ENCODE results near the gene FAF2.
"Not testable (repeated sequence)": the region's sequence is repeated elsewhere in the genome, so short reads cannot be mapped to it uniquely, and the experiment has no call there.

Gene FAF2, protein sequence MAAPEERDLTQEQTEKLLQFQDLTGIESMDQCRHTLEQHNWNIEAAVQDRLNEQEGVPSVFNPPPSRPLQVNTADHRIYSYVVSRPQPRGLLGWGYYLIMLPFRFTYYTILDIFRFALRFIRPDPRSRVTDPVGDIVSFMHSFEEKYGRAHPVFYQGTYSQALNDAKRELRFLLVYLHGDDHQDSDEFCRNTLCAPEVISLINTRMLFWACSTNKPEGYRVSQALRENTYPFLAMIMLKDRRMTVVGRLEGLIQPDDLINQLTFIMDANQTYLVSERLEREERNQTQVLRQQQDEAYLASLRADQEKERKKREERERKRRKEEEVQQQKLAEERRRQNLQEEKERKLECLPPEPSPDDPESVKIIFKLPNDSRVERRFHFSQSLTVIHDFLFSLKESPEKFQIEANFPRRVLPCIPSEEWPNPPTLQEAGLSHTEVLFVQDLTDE

DNA sequence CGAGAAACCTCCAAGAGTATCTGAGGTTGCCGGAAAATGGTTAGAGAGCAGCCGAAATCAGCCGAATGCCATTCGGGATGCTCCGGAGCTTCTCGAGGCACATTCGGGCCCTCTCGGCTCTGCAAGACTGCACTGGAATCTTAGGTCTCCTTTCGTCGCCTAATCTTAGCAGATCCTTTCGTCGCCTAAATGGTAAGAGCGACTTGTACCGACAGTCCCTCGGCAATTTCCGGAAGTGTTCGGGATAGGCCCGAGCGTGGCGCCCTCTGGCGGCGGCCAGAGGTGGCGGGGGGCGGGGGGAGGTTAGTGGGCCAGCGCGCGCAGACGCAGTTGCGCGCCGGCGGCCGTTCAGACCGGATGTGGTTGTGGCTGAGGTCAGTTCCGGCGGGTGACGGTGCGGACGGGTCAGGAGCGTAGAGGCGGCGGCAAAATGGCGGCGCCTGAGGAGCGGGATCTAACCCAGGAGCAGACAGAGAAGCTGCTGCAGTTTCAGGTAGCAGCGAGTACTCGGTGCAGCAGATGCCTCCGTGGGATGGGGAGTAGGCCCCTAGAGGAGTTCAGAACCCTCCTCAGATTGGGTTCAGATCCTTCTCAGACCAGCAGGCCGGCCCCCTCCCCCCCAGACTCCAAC is at the start of gene FAF2:
Gene FAF2, plus strand, starts transcription at position 408 of the 631 bp plus-strand sequence. Its CDS starts 23 bp downstream, at position 431.
- DNase-seq (ENCODE audit: low read depth in 2 of 2, low spot score in 1 of 2), result peak; percentile 97 to 98

DNA sequence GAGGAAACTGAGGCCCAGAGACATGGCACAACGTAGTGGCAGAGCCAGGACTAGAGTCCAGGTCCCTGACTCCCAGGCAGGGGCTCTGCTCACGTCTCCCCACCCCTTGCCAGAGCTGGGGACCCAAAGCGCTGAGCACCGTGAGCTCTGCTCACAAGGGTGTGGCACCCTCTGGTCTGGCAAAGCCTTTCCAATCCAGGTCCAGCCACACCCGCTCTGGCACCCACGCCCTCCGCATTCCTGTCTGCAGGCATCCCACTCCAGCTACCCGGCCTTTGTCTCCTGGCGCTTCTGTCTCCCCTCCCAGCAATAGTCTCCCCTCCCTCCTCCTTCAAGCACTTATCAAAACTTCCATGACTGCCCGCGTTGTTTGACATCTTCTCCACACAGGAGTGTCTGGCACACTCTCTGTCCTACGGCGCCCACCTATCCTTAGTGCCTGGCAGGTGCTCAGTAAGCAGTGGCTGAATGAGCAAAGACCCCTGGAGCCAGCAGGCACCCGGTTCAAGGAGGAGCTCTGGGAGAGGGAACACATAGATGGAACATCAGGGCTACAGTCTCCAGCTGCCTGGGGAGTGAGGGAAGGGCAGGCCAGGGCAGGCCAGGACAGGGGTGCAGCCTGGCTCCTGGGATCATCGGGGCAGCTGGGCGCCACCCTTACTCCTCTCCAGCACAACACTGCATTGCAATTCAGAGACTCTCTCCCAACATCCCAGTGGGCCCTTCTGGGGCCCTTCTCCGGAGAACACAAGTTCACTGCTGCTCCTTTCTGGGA is 47.6 kb upstream of the FAF2 start:
- no peak for DNase-seq (ENCODE audit: low read depth in 2 of 2, low spot score in 1 of 2)

DNA sequence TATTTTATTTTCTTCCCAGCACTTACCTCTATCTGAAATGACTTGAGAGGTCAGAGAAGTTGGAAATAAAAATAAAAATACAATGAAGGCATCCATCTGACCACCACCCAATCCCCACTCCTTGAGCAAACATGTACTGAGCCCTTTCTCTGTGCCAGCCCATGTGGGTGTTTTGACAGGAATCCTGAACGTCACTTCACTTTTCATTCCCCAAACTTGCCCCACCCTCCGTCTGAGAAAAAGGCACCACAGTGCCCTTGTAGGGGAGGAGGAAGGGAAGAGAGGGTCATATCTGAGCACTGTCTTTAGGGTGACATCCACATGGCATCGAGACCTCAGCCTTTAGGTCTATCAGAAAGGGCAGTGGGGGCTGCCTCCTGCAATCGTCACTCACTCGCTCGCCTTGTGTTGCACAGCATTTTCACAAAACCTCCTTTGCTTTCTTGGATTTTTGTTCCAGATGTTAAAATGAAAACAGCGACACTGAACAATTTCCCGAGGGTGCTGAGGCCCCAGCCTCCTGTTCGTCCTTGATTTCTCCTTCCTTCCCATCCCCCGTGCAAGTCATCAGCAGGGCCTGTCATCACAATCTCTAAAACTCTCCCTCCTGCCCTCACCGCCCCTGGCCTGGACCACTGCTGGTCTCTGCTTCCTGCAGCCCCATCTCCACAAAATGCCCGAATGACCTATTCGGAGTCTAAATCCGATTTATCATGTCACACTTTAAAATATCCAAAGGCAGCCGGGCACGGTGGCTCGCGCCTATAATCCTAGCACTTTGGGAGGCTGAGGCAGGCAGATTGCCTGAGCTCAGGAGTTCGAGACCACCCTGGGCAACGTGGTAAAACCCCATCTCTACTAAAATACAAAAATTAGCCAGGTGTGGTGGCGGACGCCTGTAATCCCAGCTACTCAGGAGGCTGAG is 46.6 kb upstream of the FAF2 start:
- no peak for DNase-seq (ENCODE audit: low read depth in 2 of 2, low spot score in 1 of 2)

DNA sequence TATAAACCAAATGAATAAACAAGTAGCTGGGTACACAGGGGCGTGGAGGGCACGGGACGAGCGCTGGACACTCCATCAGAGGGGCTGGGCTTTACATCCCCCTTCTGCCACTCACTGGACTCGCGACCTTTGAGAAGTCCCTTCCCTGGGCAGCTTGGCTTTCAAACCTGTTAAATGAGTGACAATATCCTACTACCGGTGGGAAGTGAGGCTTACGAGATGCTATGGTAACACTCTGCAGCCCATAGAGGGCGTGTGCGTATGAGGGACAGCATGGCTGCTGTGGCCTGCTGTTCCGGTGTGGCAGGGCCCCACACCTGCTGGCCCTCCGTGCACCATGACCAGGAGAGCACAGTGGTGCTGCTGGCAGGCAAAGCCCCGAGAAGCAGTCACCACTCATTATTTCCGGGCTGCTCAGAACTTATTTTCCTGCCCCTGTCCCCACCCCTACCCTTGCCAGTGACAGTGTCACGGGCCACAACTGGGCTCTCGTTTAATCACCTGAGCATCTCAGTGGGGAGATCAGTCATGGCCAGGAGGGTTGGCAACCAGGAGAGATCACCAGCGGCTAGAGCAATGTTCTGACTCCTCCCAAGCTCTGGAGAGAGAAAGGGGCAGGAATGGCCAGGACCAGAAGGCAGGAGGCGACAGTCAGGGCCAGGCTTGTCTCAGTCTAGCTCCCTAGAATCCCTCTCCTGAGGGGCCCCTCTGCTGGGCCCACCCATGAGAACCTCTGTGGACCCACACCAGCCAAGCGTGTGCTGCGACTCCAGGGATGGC is 42.3 kb upstream of the FAF2 start:
- DNase-seq (ENCODE audit: low read depth in 2 of 2, low spot score in 1 of 2), result no peak

DNA sequence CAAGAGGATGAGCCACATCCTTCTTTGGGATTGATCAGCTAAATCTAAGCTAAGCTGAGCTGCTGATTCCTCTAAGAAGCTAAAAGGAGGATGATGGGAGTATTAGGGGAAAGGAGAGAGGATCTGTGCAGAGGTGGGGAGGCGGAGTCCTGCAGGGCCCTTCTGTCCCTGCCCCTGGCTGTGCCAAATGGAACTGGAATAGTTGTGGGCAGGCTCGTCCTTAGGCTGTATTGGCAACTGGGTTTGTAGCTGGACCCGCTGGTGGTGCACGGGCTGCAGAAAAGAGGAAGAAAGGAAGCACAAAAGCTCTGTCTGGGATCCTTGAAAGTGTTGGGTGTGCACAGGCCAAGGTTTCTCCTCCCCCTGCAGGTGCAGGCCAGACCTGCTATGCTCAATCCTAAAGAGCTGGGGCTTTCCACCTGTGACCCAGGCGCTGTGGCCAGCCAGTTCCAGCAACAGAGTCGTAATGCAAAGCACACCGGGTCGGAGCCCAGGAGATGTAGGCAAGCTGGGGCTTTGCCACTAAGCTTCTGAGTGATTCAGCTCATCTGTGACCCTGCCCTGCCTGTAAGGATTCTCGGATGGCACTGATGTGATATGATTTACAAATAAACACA is 41.6 kb upstream of the FAF2 start:
- no peak for DNase-seq (ENCODE audit: low read depth in 2 of 2, low spot score in 1 of 2)

DNA sequence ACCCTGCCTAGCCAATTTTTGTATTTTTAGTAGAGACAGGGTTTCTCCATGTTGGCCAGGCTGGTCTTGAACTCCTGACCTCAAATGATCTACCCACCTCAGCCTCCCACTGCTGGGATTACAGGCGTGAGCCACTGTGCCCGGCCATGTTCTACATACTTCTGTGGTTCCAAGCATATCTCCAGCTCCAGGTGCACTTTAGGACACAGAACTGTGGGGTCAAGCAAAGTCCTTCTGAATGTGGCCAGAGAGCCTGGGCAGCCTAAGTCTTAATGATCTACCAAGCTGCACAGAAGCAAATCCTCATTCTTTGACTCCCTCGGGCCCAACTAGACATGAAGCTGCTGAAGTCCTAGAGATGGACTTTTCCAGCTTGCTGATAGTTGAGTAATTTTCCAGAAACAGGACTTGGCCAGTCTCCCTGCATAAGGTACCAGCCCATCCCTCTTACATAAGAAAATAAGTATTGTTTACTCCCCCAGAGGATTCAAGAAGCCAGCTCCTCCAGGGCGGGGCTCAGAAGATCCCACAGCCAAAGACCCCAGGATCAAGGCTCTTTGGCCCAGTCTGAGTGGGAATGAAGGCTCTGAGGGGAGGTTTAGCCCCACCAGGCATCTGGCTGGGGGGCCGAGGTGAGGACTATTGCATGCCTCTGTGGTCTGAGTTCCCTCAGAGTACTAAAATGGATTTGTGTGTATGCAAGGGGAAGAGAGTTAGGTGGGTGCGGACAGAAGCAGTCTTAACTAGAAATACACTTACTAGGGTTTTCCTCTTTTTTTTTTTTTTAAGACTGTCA is 40.5 kb upstream of the FAF2 start:
- DNase-seq (ENCODE audit: low read depth in 2 of 2, low spot score in 1 of 2), result no peak

DNA sequence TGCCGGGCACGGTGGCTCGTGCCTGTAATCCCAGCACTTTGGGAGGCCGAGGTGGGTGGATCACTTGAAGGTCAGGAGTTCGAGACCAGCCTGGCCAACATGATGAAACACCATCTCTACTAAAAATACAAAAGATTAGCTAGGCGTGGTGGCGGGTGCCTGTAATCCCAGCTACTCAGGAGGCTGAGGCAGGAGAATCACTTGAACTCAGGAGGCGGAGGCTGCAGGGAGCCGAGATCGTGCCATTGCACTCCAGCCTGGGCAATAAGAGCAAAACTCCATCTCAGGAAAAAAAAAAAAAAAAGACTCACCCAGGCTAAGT is 40.0 kb upstream of the FAF2 start:
- not testable (repeated sequence) for DNase-seq (ENCODE audit: low read depth in 2 of 2, low spot score in 1 of 2)

DNA sequence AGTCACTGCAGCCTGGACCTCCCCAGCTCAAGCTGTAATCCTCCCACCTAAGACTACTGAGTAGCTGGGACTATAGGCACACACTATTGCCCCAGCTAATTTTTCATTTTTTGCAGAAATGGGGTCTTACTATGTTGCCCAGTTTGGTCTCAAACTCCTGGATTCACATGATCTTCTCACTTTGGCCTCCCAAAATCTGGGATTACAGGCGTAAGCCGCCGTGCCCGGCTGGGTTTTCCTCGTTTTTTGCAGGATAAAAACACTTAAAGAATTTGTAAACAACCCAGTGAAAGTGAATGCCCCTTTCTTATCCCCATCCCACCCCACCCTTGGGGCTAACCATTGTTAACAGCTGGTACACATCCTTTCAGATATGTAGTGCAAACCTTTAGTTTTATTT is 39.6 kb upstream of the FAF2 start:
- no peak for DNase-seq (ENCODE audit: low read depth in 2 of 2, low spot score in 1 of 2)

DNA sequence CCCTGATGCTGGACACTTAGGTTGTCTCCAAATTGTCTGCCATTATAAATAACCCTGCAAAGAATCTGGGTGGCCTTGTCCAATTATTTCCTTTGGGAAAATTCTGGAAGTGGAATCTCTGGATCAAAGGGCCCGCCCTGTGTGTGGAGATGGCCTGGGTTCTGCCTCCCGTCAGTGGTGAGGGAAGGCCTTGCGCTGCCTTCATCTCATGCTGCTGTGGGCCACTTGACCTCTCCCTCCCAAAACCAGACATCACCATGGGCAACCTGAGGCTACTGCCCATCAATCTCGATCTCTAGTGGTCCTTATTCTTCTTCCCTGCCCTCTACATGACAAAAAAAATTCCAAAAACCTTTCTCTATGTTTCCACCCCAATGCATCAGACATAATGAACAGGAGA is 38.4 kb upstream of the FAF2 start:
- no peak for DNase-seq (ENCODE audit: low read depth in 2 of 2, low spot score in 1 of 2)

DNA sequence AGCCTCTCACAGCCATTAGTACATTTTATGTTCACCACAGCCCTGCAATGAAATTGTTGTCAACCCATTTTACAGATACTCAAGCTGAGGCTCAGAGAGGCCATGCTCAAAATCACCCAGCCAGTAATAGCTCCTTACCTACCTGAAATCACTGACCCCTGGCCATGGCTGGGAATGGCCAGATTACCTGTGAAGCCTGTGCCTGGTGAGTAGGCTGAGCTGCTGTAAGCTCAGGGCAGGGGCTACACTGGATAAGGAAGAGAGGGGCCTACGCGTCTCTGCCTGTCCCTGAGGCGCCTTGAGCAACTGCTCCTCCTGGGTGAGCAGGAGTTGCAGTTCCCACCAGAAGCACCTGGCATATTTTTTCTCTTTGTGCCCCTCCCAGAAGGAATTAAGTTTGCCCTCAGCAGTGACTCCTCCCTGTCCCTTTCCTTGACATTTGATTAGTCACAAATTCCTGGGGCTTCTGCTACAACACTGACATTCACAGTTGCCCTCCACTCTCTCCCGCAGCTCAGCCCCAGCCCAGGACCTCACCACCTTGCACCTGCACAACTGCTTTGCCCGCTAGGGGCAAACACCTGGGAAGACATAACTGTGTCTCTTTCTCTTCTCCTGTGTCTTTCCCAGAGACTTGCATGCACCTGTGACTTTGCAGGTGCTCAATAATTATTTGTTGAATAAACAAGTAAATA is 37.6 kb upstream of the FAF2 start:
- DNase-seq (ENCODE audit: low read depth in 2 of 2, low spot score in 1 of 2), result no peak

DNA sequence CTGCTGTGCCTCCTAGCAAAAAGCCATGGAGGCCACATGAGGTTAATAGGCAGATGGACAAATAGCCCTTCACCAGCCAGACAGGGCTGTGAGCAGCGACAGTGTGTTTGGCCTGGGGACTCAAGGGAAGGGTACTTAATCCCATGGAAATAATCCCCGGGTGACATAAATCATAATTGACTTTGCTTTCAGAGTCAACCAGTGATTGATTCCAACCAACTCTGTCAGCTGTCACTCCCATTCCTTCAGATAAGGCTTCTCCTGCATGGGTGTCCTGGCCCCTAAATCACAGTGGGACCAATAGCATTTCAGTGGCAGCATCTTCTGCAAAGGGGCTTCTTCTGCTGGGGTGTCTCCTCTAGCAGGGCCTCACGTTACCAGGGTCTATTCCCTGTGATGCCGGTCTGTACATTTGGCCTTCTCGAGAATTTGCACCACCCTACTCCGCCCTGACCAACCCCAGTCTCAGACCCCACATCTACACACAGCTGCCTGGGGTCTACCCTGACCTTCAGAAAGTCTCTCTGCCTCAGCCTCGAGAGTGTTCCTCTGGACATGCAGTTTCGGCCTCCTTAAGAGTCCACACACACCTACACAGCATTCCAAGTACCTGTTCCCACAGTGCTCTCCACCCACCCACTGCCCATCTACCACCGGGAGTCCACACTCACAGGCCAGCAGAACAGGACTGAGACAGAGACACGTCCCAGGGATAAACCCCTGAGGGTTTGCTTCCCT is 35.5 kb upstream of the FAF2 start:
- no peak for DNase-seq (ENCODE audit: low read depth in 2 of 2, low spot score in 1 of 2)

DNA sequence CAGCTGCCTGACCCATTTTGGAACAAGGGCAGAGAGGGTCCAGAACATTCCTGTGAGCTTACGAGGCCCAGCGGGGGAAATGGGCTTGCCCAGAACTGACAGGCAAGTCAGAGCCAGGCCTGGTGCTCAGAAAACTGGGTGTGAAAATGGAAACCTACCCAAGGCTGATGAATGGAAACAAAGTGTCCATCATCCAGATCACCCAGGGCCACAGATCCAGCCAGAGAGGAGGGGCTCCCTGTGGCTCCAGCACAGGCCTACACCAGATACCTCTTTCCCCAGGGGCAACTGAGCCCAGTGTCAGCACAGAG is 35.0 kb upstream of the FAF2 start:
- no peak for DNase-seq (ENCODE audit: low read depth in 2 of 2, low spot score in 1 of 2)

DNA sequence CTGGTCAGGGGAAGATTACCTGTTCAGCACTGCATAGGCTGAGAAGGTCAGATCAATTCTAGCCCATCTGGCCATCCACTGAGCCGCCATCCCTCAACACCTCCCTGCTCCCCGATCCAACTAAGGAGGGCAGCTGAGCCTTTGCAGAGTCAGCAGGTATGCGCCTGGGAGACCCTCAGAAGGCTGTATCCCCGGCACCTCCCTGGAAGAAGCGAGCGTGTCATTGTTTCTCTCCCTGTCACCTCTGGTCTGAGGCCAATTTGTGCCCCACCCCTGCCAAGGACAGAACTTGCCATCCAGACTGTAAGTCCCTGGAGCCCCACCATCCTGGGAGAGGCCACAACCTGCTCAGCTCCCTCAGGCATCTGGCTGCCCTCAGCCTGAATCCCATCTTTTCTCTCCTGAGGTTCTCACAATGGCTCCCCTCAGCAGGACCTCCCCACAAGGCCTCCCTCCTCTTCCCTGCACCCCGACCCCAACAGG is 34.4 kb upstream of the FAF2 start:
- no peak for DNase-seq (ENCODE audit: low read depth in 2 of 2, low spot score in 1 of 2)

DNA sequence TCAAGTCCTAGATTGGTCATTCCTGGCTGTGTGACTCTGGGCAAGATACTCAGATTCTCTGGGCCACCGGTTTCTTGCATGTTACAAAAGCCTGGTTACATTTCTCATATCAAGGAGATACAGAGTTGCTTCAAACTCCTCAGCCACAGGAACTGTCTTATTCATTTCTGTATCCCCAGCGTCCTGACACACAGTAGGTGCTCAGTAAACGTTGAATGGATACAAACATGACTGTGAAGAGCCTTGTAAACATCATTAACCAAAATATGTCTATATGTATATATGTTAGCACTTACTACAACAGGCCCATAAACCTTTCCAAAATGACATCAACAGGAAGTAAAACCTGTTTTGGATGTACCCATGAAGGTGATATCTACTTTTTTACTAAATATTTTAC is 33.5 kb upstream of the FAF2 start:
- DNase-seq (ENCODE audit: low read depth in 2 of 2, low spot score in 1 of 2), result no peak

DNA sequence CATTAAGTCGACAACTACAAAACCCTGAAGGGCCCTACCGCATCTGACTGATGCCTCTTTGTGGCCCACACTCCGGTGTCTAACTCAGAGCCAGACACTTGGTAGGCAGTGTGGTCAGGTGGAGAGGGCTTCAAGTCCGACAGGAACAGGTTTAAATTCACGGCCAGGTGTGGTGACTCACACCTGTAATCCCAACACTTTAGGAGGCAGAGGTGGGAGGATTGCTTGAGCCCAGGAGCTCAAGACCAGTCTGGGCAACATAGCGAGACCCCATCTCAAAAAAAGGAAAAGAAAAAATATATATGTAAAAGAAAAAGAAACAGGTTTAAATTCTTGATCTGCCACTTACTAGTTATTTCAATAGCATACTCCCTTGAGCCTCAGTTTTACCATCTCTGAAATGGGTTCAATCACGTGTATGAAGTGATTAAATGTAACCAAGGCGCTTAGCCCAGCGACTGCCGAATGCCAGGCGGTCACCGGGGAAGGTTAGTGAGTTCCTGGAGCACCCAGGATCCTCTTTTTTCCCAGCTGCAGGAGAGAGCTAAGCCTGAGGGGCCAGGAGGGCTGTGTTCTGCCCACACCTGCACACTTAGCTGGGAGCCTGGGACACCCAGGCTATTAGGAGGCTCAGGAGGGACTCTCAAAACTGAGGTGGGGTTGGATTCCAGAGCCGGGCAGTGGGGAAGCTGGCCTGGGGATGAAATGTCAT is 32.8 kb upstream of the FAF2 start:
- no peak for DNase-seq (ENCODE audit: low read depth in 2 of 2, low spot score in 1 of 2)

DNA sequence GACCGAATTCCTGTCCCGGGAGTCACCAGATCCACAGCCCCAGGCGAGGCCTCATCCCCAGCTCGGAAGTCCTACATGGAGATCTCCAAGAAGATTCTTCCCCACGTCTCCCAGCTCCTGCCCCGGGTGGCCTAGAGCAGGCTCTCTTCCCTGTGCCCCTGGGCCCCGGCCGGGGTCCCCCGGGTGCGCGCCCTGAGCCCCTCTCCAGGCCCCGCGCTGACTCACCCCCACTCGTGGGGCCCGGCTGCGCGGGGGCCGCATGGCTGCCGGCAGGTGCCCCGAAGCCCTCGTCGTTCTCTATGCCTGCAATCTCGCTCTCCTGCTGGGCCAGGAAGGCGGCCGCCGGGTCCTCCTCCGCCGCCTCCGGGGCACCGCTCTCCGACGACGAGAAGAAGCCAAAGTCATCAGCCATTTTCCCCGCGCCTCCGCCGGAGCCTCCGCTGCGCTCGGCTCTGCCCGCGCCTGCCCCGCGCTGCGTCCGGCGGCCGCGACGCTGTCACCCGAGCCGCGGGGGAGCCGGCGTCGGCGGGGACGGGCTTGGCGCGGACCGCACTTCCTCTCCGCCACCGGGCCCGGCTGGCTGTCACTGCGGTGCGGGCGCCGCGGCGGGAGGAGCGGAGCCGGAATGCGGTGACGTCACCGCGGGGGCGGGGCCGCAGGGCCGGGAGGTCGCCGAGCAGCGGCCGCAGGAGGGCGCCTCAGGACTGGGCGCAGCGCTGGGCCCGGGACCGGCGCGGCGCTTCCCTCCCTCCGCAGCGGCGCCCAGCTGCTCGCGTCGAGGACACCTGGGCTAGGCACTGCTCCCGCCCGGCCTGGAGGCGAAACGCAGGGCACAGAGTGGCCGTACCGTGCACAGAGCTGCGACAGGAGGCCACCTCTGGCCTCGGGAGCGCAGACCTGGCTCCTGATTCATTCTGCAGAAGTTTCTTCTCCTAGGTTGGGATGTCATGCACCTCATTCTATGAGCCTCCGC is 31.9 kb upstream of the FAF2 start, which contains the start of gene CLTB:
Gene CLTB, minus strand, starts transcription at position 588 of the 973 bp plus-strand sequence. Its CDS starts 176 bp downstream, at position 412.
- peak; percentile 73 to 83 for DNase-seq (ENCODE audit: low read depth in 2 of 2, low spot score in 1 of 2)

All from stimulated activated CD8-positive, alpha-beta memory T cell treated with anti-CD3 and anti-CD28 coated beads, Interleukin-4, amount 100 ng/mL, for 1 hour (primary cell).